Adrenal gland (tissue), 5 donors: ENCODE data around the gene NLRC3.

Source experiments
- CTCF ChIP-seq, 6 experiments: fragments of 450-650 bp in 4 of 6; fragments of 200-600 bp in 2 of 6; sonication (generic) in 1 of 6; IDR thresholded peaks; 1 replicate in 5 of 6; 2 replicates in 1 of 6; pipeline versions ENCODE4 v1.5.1 to v1.8.0; 2016 to 2021; ENCODE audit warnings: antibody characterized with exemption in 6 of 6, mild to moderate bottlenecking in 2 of 6, moderate library complexity in 1 of 6
- POLR2A ChIP-seq, 2 donors: fragments of 450-650 bp; IDR thresholded peaks; one replicate each; pipeline ENCODE4 v1.6.1; 2017; ENCODE audit warnings: antibody characterized with exemption in 2 of 2, mild to moderate bottlenecking in 2 of 2, moderate library complexity in 1 of 2
- donor health status: DM: no; HTN: no; CAD: no.

- TF ChIP-seq POLR2A (IDR thresholded peaks at IDR 0.05) (no peak), CTCF (IDR thresholded peaks at IDR 0.05) (no peak)
Observed at GRCh38 chr16:3618769-3619141, 41.6 kb upstream of the NLRC3 start.
